B cell (primary cell): ENCODE data around the gene BARHL1.

ENCODE experiments used
- EZH2 ChIP-seq: IDR thresholded peaks from 2 replicates; pipeline ENCODE4 v1.6.1; 2012; ENCODE audit warnings: borderline replicate concordance, low read depth, mild to moderate bottlenecking, moderate library complexity, low read length; ENCODE audit not compliant: insufficient read depth, poor library complexity, severe bottlenecking
- TF ChIP-seq, protein P1 (sequence below): fragments of 200-600 bp; IDR thresholded peaks from one replicate; pipeline ENCODE4 v1.8.0; 2022; ENCODE audit warnings: antibody characterized with exemption, mild to moderate bottlenecking

DNA sequence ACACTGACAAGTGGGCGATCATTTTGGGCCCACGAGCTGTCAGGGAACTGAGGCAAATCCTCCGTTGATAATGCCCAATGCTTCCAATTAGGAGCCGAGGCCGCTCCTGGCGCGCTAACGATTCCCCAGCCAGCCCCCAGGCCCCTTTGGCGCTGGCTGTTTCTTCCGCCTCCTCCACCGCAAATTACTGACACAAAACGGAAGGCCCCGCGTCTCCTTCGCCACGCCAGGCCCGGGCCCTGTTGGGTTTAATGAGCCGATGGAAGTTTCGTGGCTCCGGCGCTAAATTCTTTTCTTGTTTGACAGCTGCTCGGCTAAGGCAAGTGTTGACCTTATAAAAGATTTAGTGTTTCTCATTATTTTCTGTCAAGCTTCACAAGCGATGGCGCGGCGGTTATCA lies 25.7 kb upstream of the BARHL1 start:
- TF ChIP-seq, protein P1, sequence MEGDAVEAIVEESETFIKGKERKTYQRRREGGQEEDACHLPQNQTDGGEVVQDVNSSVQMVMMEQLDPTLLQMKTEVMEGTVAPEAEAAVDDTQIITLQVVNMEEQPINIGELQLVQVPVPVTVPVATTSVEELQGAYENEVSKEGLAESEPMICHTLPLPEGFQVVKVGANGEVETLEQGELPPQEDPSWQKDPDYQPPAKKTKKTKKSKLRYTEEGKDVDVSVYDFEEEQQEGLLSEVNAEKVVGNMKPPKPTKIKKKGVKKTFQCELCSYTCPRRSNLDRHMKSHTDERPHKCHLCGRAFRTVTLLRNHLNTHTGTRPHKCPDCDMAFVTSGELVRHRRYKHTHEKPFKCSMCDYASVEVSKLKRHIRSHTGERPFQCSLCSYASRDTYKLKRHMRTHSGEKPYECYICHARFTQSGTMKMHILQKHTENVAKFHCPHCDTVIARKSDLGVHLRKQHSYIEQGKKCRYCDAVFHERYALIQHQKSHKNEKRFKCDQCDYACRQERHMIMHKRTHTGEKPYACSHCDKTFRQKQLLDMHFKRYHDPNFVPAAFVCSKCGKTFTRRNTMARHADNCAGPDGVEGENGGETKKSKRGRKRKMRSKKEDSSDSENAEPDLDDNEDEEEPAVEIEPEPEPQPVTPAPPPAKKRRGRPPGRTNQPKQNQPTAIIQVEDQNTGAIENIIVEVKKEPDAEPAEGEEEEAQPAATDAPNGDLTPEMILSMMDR = no peak
- TF ChIP-seq EZH2 = no peak
